Epithelial cell of esophagus (primary cell): Measurements from ENCODE around the gene CNTNAP5.

Experiments
- DNase-seq: peaks from one replicate; pipeline ENCODE4 v3.0.0; 2010; ENCODE audit warnings: low read depth
- H3K4me3 ChIP-seq: 2 replicates; pipeline ENCODE4 v1.5.1; 2011; ENCODE audit warnings: mild to moderate bottlenecking, low read length, control low read depth
- TF ChIP-seq, protein P1 (sequence below): IDR thresholded peaks from 2 replicates; pipeline ENCODE4 v1.5.1; 2011; ENCODE audit warnings: low read depth, mild to moderate bottlenecking, low read length, control low read depth, inconsistent platforms; ENCODE audit not compliant: insufficient read depth; ENCODE audit errors: missing control alignments

The CNTNAP5 gene

DNA sequence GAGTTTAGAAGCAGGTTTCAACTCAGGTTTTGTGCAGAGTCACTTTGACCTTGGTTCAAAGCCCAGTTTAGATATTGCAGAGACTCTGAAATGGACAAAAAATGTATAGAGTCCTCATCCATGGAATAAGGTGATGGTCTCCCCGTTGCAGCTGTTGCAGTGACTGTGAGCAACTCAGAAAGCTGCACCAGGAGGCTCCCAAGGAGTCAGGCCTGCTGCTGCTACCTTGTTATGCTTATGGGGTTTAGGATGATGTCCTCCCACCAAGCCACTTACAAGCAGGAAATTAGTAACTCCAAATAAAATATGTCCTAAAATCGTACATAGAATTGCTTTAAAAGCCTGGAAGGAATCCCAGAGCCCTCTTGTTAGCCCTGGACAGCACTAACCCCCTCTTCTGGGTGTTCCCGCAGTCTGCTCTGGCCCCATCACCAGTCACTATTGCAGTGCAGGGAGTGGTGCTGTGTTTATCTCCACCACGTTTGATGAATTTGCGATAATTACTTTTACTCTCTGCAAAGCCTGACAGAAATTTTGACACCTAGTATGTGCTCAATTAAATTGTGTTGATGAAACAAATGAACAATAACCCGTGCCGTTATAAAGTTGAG lies 189.0 kb downstream of the CNTNAP5 start:
- TF ChIP-seq, protein P1, sequence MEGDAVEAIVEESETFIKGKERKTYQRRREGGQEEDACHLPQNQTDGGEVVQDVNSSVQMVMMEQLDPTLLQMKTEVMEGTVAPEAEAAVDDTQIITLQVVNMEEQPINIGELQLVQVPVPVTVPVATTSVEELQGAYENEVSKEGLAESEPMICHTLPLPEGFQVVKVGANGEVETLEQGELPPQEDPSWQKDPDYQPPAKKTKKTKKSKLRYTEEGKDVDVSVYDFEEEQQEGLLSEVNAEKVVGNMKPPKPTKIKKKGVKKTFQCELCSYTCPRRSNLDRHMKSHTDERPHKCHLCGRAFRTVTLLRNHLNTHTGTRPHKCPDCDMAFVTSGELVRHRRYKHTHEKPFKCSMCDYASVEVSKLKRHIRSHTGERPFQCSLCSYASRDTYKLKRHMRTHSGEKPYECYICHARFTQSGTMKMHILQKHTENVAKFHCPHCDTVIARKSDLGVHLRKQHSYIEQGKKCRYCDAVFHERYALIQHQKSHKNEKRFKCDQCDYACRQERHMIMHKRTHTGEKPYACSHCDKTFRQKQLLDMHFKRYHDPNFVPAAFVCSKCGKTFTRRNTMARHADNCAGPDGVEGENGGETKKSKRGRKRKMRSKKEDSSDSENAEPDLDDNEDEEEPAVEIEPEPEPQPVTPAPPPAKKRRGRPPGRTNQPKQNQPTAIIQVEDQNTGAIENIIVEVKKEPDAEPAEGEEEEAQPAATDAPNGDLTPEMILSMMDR: no peak
- DNase-seq: no peak
- H3K4me3 ChIP-seq: no peak overlapping the region

DNA sequence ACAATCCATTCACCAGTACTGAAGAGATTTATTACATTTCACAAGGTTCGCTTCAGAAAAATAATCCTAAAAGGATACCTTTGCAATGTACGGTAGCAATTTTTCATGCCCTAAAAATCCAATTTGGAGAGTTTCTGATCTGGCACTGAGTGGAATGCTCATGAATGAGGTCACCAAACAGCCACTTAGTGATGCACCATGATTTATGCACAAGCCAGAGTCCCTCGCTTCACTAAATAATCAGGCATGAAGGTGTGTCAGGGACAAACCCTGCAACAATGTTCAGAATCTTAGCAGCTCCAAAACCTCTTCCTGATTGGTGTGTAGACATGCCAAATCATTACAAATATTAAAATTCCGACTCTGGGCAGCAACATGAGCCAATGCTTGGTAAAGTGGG lies 221.1 kb downstream of the CNTNAP5 start:
- DNase-seq: no peak
- H3K4me3 ChIP-seq: no peak overlapping the region
- TF ChIP-seq, protein P1: no peak

DNA sequence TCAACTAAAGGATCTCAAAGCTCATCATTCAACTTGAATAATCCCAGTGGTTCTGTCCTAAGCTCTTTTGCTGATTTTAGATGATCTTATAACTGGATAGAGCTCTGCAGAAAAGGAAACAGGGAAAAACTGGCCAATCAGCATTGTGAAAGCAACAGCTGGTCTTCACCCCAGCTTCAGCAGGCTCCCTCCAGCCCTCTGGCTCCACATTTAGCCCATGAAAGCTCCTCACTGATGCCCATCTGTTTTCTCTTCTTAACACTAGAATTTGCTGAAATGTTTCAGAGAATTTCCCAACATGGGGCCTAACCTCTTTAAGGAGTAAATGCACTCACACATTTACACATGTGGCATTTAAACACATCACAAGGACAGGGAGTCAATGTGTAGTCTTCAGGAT lies 223.3 kb downstream of the CNTNAP5 start:
- DNase-seq: no peak
- H3K4me3 ChIP-seq: no peak overlapping the region
- TF ChIP-seq, protein P1: no peak

- H3K4me3 ChIP-seq: no peak overlapping the region
- TF ChIP-seq, protein P1: no peak
- DNase-seq: no peak
Observed at GRCh38 chr2:124250433-124250832, 225.3 kb downstream of the CNTNAP5 start.

- TF ChIP-seq, protein P1: no peak
- H3K4me3 ChIP-seq: no peak overlapping the region
- no peak for DNase-seq
Observed at GRCh38 chr2:124254621-124255020, 229.5 kb downstream of the CNTNAP5 start.

- DNase-seq: no peak
- no peak overlapping the region for H3K4me3 ChIP-seq
- TF ChIP-seq, protein P1: no peak
Observed at GRCh38 chr2:124257120-124257519, 232.0 kb downstream of the CNTNAP5 start.
